NCI-H187 (cell line): ENCODE data around the gene RRAS.
A peak's percentile ranks its signal among the peaks of the same experiment; 100 is the strongest.

Experiments
- DNase-seq, 2 experiments: peaks; one replicate each; lab custom pipeline; 2025; lab: John Stamatoyannopoulos, UW

The RRAS gene

DNA sequence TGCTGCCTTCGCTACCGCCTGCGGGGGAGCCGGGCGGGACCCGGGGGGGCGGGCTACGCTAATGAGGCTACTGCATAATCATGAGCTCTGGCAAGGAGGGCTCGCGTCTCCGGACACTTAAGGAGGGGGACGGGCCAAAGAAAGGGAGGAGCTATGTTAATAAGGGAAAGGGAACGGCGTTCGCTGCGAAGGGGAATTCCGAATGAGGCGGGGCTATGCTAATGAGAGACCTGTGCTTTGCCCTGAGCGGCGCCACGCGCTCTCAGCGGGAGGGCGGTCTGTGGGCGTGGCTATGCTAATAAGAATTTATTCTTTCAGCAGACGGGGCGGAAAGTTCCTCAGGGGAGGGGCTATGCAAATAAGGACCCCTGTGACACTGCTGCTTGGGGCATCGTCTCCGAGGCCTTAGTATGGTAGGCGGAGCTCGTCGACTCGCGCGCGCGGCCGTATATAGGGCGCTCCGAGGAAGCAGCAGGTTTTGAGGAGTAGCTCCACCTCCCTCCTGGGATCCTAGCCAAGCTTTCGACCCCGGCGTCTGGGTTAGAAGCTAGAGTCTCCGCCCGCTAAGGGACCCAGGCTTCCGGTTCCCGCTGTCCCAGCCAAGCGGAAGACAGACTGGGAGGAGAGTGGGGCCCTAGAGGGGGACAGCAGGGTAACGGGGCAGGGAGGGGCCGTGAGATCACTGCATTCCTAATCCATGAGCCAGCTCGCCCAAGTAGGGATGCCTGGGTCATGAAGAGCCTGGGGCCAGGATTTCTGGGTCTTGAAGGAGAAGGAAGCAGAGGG lies at the start of gene RRAS:
TSS of gene RRAS (minus strand) at position 31 of the 786 bp plus-strand sequence. CDS start 45 bp downstream, outside the sequence.
- DNase-seq = peak; percentile 99 to 100

DNA sequence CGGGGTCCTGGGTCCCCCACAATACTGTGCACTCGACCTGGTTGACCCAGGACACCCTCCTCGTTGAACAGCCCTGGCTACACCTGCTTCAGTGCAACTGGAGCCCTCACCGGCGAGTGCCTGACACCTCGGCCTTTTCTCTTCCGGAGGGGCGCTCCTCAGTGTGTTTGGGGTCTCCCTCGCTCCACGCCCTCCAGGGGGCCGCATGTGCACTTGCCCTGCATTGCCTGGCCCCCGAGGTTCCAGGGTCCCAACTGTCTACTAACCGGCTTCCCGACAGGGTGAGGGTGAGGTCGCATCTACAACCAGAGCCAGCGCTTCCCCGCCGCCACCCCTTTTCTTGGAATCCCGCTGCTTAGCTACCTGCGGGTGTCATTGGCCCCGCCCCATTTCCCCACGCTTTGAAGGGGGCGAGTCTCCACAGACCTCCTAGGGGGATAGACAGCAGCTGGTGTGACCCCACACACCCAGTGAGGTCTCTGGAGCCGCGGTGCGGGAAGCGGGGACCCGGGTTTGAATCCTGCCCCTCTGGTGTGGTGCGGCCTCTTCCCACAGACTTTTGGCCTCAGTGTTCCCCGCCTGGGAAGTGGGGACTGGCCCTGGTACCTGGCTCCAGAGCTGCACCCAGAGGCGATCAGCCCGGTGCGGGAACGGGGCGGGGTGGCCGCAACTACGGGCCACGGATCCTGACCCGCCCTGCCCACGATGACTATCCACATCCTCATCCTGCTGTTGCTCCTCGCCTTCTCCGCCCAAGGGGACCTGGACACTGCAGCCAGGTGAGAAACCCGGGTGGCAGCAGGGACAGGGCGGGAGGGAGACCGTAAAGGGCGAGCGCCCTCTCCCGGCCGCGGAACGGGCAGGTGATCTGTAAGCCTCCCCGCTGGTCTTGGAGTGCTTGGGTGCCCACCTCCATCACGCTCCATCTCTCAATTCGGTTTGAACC lies 49.5 kb upstream of the RRAS start, which contains the start of gene ADM5:
TSS of gene ADM5 (plus strand) at position 462 of the 946 bp plus-strand sequence. CDS start at position 706, 244 bp downstream.
- DNase-seq = peak; percentile 39 to 43

GRCh38 chr19:49688531-49689132 lies 48.7 kb upstream of the RRAS start:
- no peak for DNase-seq

GRCh38 chr19:49687566-49688316 lies 47.8 kb upstream of the RRAS start:
- DNase-seq = no peak

DNA sequence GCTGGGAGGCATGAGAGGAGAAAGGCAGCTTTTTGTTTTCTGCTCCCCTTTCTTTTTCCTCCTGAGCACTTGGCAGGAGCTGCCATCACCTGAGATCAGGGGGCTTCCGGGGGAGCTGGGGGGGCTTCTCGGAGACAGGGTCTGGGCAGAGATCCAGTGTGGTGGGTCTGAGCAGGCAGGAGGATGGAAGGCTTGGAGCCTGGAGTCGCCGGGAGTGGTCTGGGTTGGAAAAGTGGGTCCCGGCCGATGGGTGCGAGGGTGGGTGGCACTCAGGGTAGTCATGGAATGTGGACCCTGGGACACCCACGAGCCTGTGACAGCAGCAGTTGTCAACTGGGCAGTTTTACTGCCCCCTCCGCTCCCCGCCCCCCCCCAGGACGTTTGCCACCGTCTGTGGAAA lies 47.2 kb upstream of the RRAS start:
- no peak for DNase-seq

DNA sequence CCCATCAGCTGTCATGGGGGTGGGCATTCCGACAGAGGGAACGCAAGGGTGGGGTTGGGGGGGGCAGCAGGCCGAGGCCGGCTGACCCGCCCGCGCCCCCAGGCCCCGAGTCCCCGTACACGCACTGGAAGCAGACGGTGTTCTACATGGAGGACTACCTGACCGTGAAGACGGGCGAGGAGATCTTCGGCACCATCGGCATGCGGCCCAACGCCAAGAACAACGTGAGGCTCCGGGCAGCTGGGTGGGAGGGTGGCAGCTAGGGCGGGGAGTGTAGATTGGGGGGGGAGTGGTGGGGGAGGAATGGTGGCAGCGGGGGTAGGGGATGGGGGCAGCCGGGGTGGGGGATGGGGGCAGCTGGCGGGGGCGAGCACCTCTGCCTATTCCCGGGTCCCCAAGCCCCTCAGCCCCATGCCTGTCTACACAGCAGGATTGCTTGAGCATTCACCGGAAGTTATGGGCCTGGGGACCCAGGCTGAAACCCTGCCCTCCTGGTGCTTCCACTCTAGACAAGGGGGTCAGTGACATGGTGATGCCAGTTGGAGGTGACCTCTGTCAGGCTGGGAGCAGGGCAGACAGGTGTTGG lies 46.7 kb upstream of the RRAS start:
- DNase-seq = no peak

DNA sequence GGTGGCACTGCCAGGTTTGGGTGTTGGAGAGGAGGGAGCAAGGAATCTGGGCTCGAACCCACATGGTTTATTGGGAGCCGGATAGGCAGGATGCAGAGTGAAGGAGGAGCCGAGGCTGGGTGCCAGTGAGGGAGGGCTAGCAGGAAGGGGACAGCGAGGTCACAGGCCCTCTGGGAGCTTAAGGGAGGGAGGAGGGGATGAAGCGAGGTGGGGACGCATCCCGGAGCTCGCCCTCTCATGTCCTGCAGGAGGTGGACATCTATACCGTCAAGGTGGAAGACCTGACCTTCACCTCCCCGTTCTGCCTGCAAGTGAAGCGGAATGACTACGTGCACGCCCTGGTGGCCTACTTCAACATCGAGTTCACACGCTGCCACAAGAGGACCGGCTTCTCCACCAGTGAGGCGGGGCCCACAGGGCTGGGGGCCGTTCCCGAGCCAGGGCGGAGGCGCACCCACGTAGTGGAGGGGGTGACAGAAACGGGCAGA lies 45.9 kb upstream of the RRAS start:
- DNase-seq = no peak

DNA sequence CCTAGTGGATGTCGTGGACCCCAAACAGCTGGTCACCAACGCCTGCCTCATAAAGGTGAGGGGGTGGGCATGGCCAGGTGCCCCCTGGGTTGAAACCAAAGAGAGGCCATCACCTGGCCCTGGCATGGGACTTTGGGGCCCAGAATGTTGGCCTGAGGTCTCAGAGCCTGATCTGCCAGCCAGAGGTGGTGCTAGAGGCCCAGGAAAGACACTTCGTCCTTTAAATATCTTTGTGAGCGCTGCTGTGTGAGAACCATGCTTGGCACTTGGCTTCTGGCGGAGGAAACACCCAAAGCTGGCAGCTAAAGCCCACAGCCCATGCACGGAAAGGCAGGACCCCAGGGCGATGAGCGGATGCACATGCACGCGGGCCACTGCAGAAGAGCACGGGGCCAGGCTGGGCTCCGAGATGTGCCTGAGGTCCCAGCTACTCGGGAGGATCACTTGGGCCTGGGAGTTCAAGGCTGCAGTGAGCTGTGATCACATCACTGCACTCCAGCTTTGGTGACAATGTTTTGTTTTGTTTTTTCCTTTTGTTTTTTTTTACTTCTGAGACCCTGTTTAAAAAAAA lies 45.1 kb upstream of the RRAS start:
- DNase-seq = no peak

- no peak for DNase-seq
Measured at GRCh38 chr19:49684251-49684982, 44.5 kb upstream of the RRAS start.

GRCh38 chr19:49683814-49684250 lies 43.9 kb upstream of the RRAS start:
- DNase-seq = no peak

DNA sequence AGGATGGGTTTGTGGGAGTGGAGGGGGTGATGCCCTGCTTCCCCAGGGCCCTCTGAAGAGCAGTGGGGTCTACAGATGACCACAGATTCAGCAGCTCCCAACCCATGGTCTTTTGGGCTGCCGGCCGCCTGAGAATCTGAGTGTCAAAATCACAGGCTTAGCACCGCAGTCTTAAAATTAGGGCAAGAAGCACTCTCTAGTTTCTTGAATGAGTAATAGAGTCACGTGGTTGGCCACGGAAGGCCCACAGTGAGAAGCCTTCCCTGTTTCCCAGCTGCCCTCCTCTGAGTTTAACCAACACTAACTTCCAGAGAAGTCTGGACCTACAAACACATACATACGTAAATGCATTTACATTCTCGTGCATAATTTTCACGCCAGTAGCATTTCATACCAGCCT lies 42.3 kb upstream of the RRAS start:
- DNase-seq = no peak

DNA sequence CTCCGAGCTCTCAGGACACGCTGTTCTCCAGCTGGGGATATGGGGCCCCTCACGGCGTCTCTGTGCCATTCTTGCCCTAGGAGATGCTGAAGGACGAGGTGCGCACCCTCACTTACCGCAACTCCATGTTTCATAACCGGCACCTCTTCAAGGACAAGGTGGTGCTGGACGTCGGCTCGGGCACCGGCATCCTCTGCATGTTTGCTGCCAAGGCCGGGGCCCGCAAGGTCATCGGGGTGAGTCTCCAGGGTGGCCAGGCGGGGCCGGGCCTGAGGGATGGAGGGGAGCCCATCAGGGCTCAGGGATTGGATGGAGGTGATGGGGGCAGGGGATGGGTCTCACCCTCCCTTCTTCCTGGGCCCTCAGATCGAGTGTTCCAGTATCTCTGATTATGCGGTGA lies 41.9 kb upstream of the RRAS start:
- DNase-seq = no peak

GRCh38 chr19:49680421-49681351 lies 40.7 kb upstream of the RRAS start:
- peak; percentile 85 to 90 for DNase-seq

DNA sequence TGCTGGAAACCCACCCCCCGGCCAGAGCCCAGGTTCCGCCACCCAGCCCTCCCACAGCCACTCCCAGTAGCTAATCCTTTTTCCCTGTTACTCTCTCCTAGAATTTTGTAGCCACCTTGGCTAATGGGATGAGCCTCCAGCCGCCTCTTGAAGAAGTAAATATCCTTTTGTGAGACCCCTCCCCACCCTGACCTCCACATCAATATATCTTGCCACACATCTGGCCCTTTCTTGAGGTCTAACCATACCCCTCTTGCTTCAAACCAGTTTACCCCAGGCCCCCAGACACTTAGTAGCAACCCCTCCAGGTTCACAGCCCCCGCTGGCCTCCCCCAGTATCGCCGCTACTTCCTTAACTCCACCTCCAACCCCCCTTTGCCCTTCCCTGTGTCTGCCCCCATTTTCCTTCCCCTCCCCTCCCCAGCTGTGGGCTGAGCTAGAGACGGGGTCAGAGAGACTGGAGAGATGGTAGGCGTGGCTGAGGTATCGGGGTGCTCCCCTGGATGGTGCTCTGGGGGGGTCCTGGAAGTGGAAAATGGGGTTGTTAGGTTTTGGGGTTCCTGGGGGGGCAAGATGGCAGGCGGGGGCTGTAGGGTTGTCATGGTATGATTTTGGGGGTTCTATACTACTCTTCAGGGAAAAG lies 39.9 kb upstream of the RRAS start:
- no peak for DNase-seq

GRCh38 chr19:49678985-49679770 lies 39.2 kb upstream of the RRAS start:
- DNase-seq = no peak

- peak; percentile 24 to 36 for DNase-seq
Measured at GRCh38 chr19:49677901-49678674, 38.1 kb upstream of the RRAS start.
